GM21723 (cell line): ENCODE results near the gene SGCD.

Experiments
- ATAC-seq: cut with Tn5 transposase; IDR thresholded peaks from one replicate; pipeline ENCODE4 v1.9.1; 2021; ENCODE audit warnings: mild to moderate bottlenecking, moderate library complexity; ENCODE audit not compliant: unreplicated experiment

The SGCD gene

DNA sequence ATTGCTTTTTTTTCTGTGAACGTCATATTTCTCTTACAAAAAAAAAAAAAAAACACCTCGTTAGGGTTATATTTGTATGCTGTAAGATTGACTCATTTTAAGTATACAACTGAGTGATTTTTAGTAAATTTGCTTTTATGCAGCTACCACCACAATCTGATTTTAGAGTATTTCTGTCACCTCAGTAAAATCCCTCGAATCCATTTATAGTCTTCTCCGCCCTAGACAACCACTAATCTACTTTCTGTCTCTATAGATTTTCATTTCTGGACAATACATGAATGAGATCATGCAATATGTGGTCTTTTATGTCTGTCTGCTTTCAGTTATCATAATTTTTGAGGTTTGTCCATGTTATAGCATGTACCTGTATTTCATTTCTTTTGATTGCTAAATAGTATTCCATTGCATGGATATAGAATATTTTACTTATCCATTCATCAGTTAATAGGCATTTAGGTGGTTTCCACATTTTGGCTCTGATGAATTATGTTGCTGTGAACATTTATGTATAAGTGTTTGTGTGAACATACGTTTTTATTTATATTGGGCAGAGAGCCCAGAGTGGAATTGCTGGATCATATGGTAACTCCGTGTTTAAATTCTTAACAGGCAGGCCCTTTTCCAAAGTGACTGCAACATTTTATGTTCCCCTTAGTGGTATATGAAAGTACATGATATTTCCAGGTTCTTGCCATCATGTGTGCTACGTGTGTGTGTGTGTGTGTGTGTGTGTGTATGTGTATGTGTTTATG lies 171.4 kb downstream of the SGCD start:
- no peak for ATAC-seq

DNA sequence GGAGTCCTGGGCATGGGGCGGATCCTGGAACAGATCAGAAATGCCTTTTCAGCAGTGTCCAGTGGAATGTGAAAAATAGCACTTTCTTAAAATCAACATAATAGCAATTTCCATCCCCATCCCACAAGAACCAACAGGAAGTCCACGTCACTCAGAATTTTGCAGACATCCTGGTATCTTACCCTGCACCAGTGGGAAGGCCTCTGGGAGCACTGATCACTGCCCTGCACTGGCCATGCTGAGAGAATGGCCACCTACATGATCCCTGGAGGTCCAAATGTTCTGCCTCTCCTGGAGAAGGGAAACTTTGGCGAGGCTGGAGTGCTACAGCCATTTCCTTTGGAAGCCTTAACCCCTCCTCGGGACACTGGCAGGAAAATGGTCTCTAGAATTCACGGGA lies 173.8 kb downstream of the SGCD start:
- no peak for ATAC-seq

DNA sequence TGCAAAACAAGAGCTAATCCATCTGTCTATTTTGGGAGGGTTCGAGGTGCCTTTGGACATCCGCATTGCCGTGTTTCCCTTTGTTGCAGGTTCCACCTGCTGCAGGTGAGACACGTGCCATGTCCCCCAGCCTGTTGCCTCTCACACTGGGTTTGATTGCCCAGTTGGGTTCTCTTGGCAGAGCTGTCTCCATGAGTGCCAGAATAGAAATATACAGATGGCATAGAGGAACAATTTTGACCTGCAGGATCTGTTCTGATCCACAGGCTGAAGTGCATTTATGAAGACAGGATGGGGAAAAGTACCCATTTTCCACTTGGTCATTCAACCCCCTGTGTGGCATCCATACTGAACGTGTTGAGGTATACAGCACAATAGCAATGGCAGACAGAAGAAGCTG lies 178.1 kb downstream of the SGCD start:
- ATAC-seq = no peak

DNA sequence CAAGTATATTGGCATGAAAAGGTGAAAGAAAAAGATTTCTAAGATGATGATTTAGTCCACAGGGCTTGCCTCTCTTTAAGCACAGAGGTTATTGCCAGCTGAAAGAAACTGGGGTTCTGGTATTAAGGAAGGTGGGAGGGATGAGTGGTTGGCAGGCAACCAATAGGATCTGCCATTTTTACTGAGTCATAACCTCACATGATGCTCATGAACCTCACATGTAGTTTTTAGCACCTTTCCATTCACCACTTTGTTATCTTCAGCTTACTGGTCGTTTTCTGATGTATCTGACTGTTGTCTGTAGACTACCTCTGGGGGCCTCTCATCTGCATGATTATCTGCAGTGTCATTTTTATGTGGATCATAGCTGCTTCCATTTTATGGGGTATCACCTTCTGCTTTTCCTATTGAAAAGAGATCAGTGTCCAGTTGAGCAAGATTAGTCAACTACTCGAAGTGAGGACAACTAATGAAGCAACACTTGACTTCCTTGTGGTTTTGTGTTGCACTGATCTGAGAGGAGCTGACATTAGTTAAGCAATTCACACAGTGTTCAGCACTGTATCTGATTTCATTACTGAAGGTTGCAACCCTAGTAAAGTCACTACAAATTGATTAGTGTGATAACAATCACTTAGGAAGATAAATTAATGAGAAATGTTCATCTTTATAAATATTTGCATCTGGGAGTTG lies 186.3 kb downstream of the SGCD start:
- ATAC-seq = no peak

DNA sequence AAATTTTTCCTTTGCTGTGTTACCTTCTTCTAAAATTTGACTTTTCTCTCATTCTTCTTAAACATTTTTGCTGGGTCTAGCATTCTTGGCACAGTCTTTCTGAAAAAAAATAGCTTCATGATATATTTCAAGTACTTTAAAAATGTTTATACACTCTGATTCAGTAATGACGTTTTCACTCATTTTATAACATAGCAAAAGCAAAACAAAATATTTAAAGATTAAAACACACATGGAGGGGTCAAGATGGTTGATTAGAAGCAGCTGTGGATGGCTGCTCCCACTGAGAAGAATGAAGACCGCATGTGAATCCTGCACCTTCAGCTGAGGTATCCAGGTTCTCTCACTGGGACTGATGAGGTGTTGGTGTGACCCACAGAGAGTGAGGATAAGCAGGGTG lies 188.2 kb downstream of the SGCD start:
- no peak for ATAC-seq

DNA sequence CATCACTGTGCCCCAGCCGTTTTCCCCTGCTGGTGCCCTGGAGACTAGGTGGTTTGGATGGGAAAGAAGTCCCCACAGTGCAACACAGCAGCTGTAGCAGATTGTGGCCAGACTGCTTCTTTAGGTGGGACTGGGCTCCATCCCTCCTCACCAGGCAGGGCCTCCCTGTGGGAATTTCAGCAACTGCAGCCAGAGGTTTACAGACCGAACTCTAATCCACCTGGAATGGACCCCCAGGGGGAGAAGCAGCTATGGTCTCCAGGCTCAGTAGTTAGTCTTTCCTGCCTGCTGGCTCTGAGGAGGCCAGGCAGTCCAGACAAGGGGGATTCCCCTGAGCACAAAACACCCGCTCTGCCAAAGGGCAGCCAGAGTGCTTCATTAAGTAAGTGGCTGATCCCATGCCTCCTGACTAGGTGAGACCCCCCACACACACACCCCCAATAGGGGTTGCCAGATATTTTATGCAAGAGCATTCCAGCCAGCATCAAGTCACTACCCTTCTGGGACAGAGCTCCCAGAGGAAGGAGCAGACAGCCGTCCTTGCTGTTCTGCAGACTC lies 188.9 kb downstream of the SGCD start:
- ATAC-seq = no peak

DNA sequence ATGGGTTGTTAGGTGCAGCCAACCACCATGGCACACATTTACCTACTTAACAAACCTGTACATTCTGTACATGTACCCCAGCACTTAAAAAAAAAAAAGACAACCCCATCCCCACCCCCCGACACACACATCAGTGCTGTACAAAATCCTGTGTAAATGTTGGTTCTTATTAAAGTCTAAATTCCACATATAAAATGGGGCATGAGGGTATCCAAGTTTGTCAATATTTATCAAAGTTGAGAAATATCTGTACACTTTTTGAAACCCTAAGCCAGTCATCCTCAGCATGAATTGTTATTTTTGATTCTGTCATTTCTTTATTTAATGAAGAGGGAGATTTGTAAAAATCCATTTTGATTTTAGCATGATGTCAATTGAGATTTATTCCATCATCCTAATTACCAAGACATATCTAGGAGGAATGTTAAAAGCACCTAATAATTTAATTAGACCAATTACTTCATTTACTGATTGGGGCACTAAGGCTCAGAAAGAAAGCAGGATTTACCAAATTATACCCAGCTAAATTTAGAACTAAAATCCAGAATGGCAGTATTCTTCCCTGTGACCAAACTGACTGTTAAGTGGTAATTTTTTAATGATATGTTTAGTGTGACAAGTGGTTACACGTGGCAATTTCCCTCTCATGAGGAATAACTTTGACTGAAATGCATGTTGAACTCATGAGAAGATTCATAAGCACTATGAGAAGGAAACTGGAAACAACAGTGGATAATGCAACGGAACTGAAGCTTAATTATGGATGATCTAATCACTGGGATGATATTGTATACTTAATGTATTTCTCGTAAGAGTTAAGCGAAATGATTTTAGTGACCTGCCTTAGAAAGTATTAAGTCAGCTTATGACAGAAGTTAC lies 195.9 kb downstream of the SGCD start:
- ATAC-seq = no peak

DNA sequence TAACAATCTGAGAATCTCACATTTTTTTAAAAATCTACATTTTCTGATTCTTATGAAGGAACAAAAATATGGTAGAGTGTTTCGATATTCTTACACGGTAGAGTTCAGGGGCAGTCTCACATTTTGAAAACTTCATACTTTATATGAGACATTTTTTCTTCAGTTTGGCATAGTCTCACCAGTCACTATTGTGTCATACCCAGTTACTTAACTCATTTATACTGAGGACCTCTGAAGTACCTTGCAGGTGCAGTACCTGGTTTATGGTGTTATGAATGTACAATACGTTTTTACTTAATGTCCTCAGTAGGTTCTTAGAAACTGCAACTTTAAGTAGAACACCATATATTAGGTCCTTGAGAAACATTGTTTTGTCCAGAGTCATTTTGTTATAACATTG lies 196.6 kb downstream of the SGCD start:
- no peak for ATAC-seq

DNA sequence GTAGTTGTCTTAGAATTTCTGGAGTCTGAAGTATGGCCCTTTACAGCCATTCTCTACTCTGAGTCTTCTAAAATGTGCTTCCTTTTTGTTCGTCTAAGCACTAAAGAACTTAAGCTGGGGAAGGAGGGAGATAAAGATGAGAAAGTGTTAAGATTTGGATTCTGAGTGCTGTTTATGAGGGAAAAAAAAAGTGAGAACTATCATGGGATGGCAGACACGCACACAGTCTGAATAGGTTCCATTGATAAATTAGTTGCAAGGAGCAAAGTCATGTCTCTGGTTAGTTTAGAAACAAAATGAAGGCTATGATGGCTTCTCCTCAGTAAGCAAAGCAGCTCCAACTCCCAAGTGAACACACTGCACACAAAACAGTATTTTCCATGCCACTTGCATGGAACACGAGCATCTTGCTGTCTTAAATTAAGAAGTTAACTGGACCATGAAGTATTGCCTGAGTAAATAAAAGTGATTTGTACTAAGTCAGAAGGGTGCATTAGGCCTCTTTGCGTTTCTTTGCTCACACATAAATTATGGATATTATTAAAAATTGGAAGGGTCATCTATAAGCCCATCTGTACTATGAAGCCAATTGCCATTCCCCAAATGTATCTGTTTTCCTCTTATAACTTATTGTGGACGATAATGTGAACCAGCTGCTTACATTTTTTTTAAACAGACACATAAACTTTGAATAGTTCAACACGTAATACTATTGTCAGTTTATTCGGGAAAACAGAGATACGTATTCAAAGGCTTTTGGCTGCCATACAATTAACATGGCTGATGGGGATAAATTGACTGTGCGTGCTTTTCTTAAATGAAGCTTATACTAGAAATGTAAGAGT lies 199.3 kb downstream of the SGCD start:
- no peak for ATAC-seq

DNA sequence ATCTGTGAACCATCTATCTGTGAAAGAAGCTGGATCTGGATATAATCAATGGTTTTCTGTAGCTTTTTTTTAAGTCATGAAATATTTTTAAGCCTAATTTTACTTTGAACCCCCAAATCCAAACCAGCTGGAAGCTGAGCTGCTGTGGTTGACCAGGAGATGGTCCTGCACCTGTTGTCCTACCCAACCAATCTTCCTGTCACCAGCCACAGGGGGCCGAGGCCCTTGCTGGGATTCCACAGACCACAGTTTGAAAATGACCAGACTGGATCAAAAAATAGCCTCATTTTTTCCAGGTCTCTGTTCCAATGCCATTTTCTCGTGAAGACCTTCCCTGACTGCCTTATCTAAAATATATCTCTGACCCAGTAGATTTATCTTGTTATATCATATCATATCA lies 200.6 kb downstream of the SGCD start:
- ATAC-seq = no peak

DNA sequence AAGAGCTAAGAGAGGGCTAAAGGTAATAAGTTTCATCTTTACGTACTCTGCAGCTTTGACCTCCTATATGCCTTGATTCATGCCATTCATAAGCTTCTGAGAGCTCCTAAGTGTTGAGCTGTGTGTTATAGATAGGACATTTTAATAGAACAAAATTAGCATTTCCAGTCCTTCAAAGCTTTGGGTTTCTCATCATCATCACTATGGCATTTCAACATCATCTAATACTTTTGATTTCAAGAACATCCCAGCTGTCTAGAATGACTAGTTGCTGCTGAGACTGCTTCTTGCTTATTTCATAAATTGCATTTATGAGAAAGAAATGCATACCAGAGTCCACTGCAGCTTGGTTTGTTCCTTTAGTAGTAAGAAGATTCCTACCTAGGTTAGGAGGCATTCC lies 201.7 kb downstream of the SGCD start:
- no peak for ATAC-seq

DNA sequence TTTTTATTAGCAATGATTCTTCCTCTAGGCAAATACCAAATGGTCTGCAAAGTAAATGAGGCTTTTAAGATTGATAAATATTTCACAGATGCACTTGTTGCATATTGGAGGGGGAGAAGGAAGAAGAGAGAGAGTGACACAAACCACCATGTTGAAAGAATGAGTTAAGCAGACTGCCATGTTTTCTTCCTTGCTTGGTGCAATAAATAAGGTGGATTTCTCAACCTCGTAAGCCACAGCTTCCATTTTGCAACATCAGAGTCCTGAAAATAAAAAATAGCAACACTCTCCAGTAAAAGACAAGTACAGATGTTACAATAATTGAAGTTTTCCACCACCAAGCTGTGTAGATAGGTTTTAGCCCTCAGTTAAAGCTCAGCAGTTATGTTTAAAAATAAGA lies 202.9 kb downstream of the SGCD start:
- ATAC-seq = no peak

DNA sequence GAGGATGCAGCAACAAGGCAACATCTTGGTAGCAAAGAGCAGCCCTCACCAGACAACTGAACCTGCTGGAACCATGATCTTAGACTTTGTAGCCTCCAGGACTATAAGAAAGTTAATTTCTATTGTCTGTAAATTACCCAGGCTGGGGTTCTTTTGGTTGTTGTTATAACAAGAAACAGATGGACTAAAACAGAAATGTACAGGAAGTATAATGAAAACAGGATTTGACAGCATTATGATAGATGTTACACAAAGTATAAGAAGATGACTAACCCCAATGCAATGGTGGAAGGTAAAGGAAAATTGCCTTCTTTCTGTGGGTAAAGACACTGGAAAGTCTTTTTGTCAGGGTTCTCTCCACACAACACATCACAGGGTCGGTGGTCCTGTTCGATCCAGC lies 204.2 kb downstream of the SGCD start:
- no peak for ATAC-seq

DNA sequence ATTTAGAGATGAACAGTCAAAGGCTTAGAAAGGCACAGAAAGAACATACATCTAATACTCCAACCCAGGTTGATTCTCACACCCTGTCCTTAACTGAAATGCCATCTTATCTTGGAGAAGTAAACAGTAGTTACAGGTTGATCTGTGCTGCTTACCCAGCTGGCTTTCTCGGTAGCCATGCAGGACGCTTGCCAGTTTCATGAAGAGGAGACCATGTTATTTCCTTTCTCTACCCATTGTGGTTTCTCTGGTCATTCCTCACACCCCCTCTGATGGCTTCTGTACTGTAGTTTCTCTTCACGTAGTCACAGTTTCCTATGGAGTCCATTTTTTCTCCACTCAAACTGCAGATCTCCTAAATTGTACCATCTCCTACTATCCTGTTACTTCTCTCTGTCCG lies 206.0 kb downstream of the SGCD start:
- ATAC-seq = no peak

DNA sequence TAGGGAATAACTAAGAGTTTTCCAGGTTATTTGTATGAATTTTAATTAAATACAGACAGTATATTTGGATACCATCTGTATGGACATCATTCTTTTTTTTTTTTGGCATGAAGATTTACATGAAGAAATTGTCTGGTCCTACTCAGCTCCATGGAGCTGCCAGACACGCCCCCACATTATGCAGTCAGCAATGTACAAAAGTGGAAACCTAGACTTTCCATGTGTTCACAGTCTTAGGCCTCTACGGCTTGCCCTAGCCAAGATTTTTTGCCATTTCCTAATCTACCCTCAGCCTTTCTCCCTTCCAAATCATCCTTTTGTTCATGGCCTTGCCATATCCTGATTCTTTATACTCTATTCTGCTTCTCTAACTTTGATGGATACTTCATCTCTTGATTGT lies 207.1 kb downstream of the SGCD start:
- no peak for ATAC-seq

DNA sequence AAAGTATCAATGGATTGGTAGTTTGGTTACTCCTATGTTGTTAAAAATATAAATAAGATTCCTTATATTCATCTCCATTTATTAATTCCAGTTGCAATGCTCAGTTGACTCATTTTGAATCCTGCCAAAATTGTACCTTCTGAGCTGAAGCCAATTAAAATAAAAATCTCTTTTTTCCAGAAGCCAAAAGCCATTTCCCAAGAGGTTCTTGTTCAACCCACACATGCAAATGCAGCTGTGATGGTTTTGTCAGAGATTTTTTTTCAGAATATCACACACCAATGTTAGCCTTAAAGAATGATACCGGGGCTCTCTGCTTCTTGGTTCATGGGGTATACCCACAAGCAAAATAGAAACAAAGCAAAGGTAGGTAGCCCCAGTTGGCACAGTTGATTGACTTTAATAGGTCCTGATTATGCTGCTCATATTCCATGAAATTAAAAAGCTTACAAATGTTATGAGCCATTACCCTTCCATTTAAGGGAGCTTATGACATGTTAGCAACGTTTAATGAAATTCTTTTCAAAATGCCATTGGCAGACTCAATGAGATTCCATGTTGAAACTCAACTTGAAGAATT lies 208.0 kb downstream of the SGCD start:
- no peak for ATAC-seq

DNA sequence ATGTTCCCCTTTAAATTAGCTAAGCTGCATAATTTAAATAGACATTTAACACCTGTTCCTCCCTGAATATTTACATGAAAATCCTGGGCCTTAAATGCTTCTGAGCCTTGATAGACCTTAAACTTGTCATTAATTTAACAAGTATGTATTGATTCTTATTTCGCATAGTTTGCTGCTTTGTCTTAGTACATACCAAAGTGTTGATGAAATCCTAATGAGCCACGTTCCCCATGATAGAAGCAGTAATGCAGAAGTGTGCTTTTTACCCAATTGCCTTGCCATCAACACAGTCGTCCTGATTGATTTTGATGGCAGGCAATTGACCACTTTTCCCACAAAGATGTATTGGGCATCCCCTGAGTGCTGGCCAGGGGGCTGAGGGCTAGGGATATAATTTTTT lies 213.5 kb downstream of the SGCD start:
- no peak for ATAC-seq

DNA sequence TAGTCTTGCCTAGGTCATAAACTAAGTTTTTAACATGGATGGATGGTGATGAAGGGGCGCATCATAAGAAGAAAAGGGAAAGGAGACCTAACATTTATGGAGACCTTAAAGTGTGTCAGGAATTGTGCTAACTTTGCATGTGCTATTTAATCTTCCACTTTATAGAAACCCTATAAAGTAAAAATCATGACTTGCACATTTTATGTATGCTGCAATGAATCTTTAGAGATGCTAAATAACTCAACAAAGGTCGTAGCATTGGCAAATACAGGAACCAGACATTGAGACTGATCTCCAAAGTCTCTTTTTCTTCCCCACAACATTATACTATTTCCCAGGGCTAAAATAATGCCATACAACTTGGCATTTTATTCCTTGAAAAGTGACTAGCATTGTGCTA lies 214.6 kb downstream of the SGCD start:
- ATAC-seq = no peak

DNA sequence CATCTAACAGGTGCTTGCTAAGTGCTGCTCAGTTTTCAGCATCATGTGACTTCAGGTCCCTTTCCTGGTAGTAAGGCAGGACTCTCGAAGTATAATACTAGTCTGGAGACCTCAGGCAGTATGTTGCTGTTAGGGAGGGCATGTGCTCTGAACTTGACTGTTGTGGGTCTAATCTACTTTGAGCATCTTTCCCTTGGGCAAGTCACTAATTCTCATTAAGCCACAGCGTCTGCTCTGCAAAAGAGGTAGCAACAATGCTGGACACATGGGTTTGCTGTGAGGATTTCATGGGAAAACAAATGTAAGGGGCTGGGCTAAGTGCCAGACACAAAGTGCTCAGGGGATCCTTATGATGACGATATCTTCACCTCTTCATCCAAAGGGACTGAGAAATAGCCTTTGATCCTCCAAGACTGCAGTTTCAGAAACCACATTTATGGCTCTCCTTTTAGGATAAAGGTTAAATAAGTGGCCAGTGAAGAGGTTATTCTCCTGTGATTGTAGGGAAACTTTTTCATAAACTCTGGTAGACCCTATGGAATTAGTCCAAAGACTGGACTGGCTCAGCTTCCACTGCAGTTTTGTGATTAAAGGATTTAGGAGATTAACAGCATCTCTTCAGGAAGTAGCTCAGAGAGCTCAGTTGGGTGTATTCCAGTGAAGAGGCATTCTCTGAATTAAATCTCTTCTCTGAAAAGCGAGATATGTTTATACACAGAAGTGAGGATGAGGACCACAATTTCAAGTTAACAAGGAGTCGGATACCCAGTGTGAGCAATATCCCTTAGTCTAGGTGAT lies 216.6 kb downstream of the SGCD start:
- ATAC-seq = no peak
